Nephron (organoid): ENCODE results near the gene ITGAX.

Experiments used
- H3K27ac Mint-ChIP-seq, 3 experiments: 2 replicates each; pipeline ENCODE4 v1.8.0; 2020; ENCODE audit warnings: mixed read lengths in 3 of 3, mild to moderate bottlenecking in 2 of 3, moderate library complexity in 1 of 3
- H3K27me3 Mint-ChIP-seq: 2 replicates; pipeline ENCODE4 v1.8.0; 2021; ENCODE audit warnings: low read depth, mild to moderate bottlenecking, moderate library complexity, mixed read lengths
- H3K36me3 Mint-ChIP-seq: 2 replicates; pipeline ENCODE4 v1.8.0; 2020; ENCODE audit warnings: low read depth, mixed read lengths
- H3K4me1 Mint-ChIP-seq: 2 replicates; pipeline ENCODE4 v1.8.0; 2020; ENCODE audit warnings: mixed read lengths
- H3K4me3 Mint-ChIP-seq, 3 experiments: 2 replicates each; pipeline ENCODE4 v1.8.0; 2020; ENCODE audit warnings: mild to moderate bottlenecking in 3 of 3, mixed read lengths in 3 of 3, moderate library complexity in 2 of 3
- H3K9me3 Mint-ChIP-seq: 2 replicates; pipeline ENCODE4 v1.8.0; 2020; ENCODE audit warnings: mixed read lengths
- CTCF ChIP-seq, 3 experiments: fragments of 200-600 bp; sonication (generic); IDR thresholded peaks; one replicate each; pipeline ENCODE4 v1.5.0; 2021; ENCODE audit warnings: antibody characterized with exemption in 3 of 3; ENCODE audit not compliant: unreplicated experiment in 3 of 3

ITGAX gene

GRCh38 chr16:31351942-31352325 lies 3.0 kb upstream of the ITGAX start:
- Mint-ChIP-seq H3K27me3 (peaks cover 17% of the 10 kb centered on the region), H3K4me3 (no peak overlapping the region), H3K27ac (no peak overlapping the region), H3K36me3 (no peaks in the 10 kb centered on the region), H3K9me3 (no peaks in the 10 kb centered on the region), H3K4me1 (peaks cover 6% of the 10 kb centered on the region)
- no peak for TF ChIP-seq CTCF (IDR thresholded peaks at IDR 0.05; ENCODE audit: unreplicated experiment in 3 of 3)

GRCh38 chr16:31352376-31353115 lies 2.4 kb upstream of the ITGAX start:
- no peaks in the 10 kb centered on the region for H3K9me3 Mint-ChIP-seq
- H3K4me3 Mint-ChIP-seq, result no peak overlapping the region
- no peaks in the 10 kb centered on the region for H3K36me3 Mint-ChIP-seq
- H3K27ac Mint-ChIP-seq, result no peak overlapping the region
- peaks cover 9% of the 10 kb centered on the region for H3K4me1 Mint-ChIP-seq
- TF ChIP-seq CTCF (IDR thresholded peaks at IDR 0.05; ENCODE audit: unreplicated experiment in 3 of 3), result no peak
- H3K27me3 Mint-ChIP-seq, result peaks cover 17% of the 10 kb centered on the region

GRCh38 chr16:31355431-31356100 lies 590 bp downstream of the ITGAX start:
- Mint-ChIP-seq H3K27ac (no peak overlapping the region), H3K27me3 (peaks cover 6% of the 10 kb centered on the region), H3K9me3 (no peaks in the 10 kb centered on the region), H3K4me3 (no peak overlapping the region), H3K36me3 (no peaks in the 10 kb centered on the region), H3K4me1 (peaks cover 15% of the 10 kb centered on the region)
- TF ChIP-seq CTCF (IDR thresholded peaks at IDR 0.05; ENCODE audit: unreplicated experiment in 3 of 3), result no peak

GRCh38 chr16:31356566-31357323 lies 1.8 kb downstream of the ITGAX start:
- Mint-ChIP-seq H3K36me3 (no peaks in the 10 kb centered on the region), H3K27ac (no peak overlapping the region), H3K4me3 (no peak overlapping the region), H3K9me3 (no peaks in the 10 kb centered on the region), H3K4me1 (peaks cover 15% of the 10 kb centered on the region), H3K27me3 (peaks cover 5% of the 10 kb centered on the region)
- no peak for TF ChIP-seq CTCF (IDR thresholded peaks at IDR 0.05; ENCODE audit: unreplicated experiment in 3 of 3)

GRCh38 chr16:31357324-31358109 lies 2.5 kb downstream of the ITGAX start:
- Mint-ChIP-seq H3K4me3 (peak overlapping the region in 1 of 3 experiments; percentile 10), H3K36me3 (no peaks in the 10 kb centered on the region), H3K4me1 (peaks cover 15% of the 10 kb centered on the region), H3K27ac (peak overlapping the region in 1 of 3 experiments; percentile 8), H3K27me3 (no peaks in the 10 kb centered on the region), H3K9me3 (no peaks in the 10 kb centered on the region)
- no peak for TF ChIP-seq CTCF (IDR thresholded peaks at IDR 0.05; ENCODE audit: unreplicated experiment in 3 of 3)
